ENCODE measurements around the gene HERC5. TPM values are rescaled to one million over a fixed set of nuclear protein-coding genes. Genes with fewer than 3 reads are reported as not detected.

The HERC5 gene
- total RNA-seq, 1 experiment from 2014 or later: 0.63 TPM

DNA sequence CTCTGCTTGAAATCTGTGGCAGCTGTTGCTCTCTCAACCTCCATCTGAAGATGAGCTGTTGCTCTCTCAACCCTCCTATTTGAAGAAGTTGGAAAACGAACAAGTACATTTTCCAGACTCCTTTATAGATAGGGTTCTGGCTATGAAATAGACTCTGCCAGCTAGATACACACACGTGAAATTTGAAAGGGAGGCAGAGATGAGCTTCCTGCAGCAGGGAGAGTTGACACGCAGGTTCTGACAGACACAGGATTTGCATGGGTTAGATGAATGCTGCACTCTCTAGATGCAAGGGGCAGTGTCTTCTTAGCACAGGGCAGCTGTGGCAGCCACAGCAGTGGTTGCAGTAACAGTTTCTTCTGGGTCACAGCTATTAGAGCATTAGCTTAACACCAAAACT lies 74.6 kb downstream of the HERC5 start:
- no peak overlapping the region for H3K4me3 Mint-ChIP-seq (ENCODE audit: unreplicated experiment)
- TF ChIP-seq, protein P1, sequence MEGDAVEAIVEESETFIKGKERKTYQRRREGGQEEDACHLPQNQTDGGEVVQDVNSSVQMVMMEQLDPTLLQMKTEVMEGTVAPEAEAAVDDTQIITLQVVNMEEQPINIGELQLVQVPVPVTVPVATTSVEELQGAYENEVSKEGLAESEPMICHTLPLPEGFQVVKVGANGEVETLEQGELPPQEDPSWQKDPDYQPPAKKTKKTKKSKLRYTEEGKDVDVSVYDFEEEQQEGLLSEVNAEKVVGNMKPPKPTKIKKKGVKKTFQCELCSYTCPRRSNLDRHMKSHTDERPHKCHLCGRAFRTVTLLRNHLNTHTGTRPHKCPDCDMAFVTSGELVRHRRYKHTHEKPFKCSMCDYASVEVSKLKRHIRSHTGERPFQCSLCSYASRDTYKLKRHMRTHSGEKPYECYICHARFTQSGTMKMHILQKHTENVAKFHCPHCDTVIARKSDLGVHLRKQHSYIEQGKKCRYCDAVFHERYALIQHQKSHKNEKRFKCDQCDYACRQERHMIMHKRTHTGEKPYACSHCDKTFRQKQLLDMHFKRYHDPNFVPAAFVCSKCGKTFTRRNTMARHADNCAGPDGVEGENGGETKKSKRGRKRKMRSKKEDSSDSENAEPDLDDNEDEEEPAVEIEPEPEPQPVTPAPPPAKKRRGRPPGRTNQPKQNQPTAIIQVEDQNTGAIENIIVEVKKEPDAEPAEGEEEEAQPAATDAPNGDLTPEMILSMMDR (IDR thresholded peaks at IDR 0.05; ENCODE audit: unreplicated experiment): no peak
- no peaks in the 10 kb centered on the region for H3K36me3 Mint-ChIP-seq (ENCODE audit: insufficient read depth, unreplicated experiment)
- ChIA-PET CTCF (interaction anchor here (0.6 to 6.2 kb wide), 11 partner anchors 9 to 498 kb away, joined by 3 to 37 read pairs (median 4); no protein-coding TSS in a partner anchor), POLR2A (interaction anchor here (1.6 to 3.0 kb wide), 2 partner anchors 8 to 79 kb away, joined by 3 to 15 read pairs; partner anchors contain the start of gene PYURF)
- H3K27ac Mint-ChIP-seq (ENCODE audit: low read depth, unreplicated experiment): no peak overlapping the region
- no peak for DNase-seq (ENCODE audit: unreplicated experiment)
- intact Hi-C loops (cut with micrococcal nuclease): no loop called here
- peaks cover 7% of the 10 kb centered on the region for H3K4me1 Mint-ChIP-seq (ENCODE audit: insufficient read depth, unreplicated experiment)
- H3K9me3 Mint-ChIP-seq (ENCODE audit: unreplicated experiment): no peaks in the 10 kb centered on the region
- H3K27me3 Mint-ChIP-seq (ENCODE audit: insufficient read depth, unreplicated experiment): no peaks in the 10 kb centered on the region
- BruUV-seq (replicated peaks): no TSS peak

DNA sequence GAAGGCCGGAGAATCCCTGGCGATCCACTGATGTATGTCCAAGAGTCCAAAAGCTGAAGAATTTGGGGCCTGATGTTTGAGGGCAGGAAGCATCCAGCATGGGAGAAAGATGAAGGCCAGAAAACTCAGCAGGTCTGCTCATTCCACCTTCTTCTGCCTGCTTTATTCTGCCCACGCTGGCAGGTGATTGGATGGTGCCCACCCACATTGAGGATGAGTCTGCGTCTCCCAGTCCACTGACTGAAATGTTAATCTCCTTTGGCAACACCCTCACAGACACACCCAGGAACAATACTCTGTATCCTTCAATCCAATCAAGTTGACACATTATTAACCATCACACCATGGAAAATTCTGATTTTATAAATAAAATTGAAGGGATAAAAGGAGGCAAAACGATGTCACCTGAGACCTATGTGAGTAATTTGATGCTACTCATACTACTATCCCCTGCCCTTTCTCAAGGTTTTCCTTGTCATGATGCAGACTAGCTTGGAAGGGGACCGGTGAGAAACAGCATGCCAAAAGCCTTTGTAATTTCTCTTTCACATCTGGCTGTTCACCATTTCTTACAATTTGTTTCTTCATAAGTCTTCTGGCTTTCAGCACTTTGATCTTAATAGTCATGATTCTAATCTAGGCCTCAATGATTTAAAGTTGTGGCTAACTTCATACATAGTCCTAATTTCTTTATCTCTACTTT lies 76.3 kb downstream of the HERC5 start:
- Mint-ChIP-seq H3K27ac (ENCODE audit: low read depth, unreplicated experiment) (no peak overlapping the region), H3K9me3 (ENCODE audit: unreplicated experiment) (no peaks in the 10 kb centered on the region), H3K4me1 (ENCODE audit: insufficient read depth, unreplicated experiment) (peaks cover 7% of the 10 kb centered on the region), H3K27me3 (ENCODE audit: insufficient read depth, unreplicated experiment) (no peaks in the 10 kb centered on the region), H3K4me3 (ENCODE audit: unreplicated experiment) (no peak overlapping the region), H3K36me3 (ENCODE audit: insufficient read depth, unreplicated experiment) (no peaks in the 10 kb centered on the region)
- TF ChIP-seq, protein P1 (IDR thresholded peaks at IDR 0.05; ENCODE audit: unreplicated experiment): no peak
- no TSS peak for BruUV-seq (replicated peaks)
- no peak for DNase-seq (ENCODE audit: unreplicated experiment)
- ChIA-PET CTCF (interaction anchor here (1.0 to 6.2 kb wide), 2 partner anchors 126 to 137 kb away, joined by 4 to 37 read pairs; no protein-coding TSS in a partner anchor), POLR2A (interaction anchor here (0.6 to 3.0 kb wide), 5 partner anchors 9 to 524 kb away, joined by 4 to 15 read pairs (median 4); partner anchors contain the start of gene PYURF)
- intact Hi-C loops (cut with micrococcal nuclease): no loop called here

DNA sequence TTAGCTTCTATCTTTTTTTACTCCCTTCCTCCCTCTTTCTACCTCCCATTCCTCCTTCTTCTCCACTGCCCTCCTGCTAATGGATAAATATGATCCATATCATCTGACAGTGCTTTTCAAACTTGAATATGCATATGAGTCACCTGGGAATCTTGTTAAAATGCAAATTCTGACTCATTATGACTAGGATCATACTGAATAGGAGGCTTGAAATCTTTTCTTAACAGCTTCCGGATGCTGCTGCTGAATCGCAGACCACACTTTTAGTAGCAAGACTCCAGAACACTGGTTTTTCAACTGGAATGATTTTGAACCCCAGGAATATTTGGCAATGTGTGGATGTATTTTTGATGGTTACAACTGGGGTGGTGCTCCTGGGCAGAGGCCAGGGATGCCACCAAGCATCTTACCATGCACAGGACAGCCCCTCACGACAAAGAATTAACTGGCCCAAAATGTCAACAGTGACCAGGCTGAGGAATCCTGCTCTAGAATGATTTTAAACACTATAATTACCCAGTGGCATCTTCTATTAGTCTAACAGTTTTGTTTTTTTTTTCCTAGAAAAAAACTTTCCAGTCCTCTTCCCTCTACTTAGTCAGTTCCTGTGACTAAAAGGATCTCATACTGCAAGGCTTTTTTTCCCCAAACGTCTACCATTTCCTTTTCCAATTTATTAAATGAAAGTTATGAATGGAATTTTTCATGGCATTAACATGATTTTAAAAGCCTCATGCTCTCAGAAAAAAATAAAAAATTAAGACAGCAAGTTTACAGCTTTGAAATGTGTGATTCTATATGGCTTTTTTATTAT lies 77.2 kb downstream of the HERC5 start:
- Mint-ChIP-seq H3K27me3 (ENCODE audit: insufficient read depth, unreplicated experiment) (no peaks in the 10 kb centered on the region), H3K36me3 (ENCODE audit: insufficient read depth, unreplicated experiment) (no peaks in the 10 kb centered on the region), H3K9me3 (ENCODE audit: unreplicated experiment) (no peaks in the 10 kb centered on the region), H3K27ac (ENCODE audit: low read depth, unreplicated experiment) (no peak overlapping the region), H3K4me1 (ENCODE audit: insufficient read depth, unreplicated experiment) (peaks cover 7% of the 10 kb centered on the region), H3K4me3 (ENCODE audit: unreplicated experiment) (no peak overlapping the region)
- peak; percentile 61 for DNase-seq (ENCODE audit: unreplicated experiment)
- TF ChIP-seq, protein P1 (IDR thresholded peaks at IDR 0.05; ENCODE audit: unreplicated experiment): no peak
- ChIA-PET POLR2A (interaction anchor here (1.4 to 3.0 kb wide), 4 partner anchors 10 to 127 kb away, joined by 4 to 15 read pairs (median 6); partner anchors contain the start of gene PYURF), CTCF (interaction anchor here (0.7 to 6.2 kb wide), 2 partner anchors 125 to 278 kb away, joined by 3 to 37 read pairs; no protein-coding TSS in a partner anchor)
- intact Hi-C loops (cut with micrococcal nuclease): loop anchor here (2.0 kb wide), 1 partner anchor 59 kb away; the partner anchor contains the start of gene HERC3
- BruUV-seq (replicated peaks): no TSS peak

Measured in MCF 10A (cell line).